GOT3 (cell line): ENCODE results near the gene MYBBP1A.

Source experiments
- DNase-seq: peaks from one replicate; lab custom pipeline; 2025; ENCODE audit warnings: mixed read lengths; lab: John Stamatoyannopoulos, UW

MYBBP1A gene

GRCh38 chr17:4518901-4519300 is 36.3 kb downstream of the MYBBP1A start:
- DNase-seq, result no peak

DNA sequence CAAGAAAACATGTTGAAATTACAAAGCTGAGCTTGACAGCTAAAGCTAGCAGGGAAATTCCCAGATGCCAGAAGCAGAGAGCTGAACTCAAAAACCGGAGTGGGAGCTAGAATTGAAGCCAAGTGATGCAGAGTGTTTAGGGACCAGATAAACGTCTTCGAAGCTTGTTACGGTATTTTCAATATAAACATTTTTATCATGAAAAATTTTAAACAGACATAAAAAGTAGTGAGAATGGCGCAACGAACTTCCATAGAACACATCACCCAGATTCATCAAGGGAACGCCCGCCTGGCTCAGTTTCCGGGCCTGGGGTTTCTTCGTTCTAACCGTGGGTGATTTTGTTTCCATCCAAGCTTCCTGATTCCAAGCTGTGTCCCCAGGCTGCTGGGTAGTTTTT is 38.4 kb downstream of the MYBBP1A start:
- no peak for DNase-seq

GRCh38 chr17:4515501-4515900 is 39.7 kb downstream of the MYBBP1A start:
- DNase-seq, result no peak

GRCh38 chr17:4514779-4515178 is 40.4 kb downstream of the MYBBP1A start:
- no peak for DNase-seq

DNA sequence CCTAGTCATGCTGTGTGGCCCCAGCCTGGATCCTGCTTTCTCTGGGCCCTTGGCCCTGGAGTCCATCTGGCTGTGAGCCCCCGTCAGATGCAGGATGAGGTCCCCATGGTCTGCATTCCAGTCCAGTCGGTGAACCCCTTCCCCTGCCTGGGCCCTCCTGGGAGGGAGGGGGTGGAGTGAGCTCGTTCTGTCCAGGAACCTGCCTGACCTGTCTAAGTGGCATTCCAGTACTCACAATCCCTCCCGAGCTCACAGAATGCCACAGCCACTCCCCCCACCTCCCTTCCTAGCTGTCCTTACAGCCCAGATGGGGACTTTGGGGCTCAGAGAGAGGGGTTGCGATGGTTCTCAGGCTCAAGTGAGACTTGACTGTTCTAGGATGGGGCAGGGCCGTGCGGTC is 41.0 kb downstream of the MYBBP1A start:
- DNase-seq, result no peak

- DNase-seq, result no peak
Measured at GRCh38 chr17:4513113-4514032, 41.8 kb downstream of the MYBBP1A start.

DNA sequence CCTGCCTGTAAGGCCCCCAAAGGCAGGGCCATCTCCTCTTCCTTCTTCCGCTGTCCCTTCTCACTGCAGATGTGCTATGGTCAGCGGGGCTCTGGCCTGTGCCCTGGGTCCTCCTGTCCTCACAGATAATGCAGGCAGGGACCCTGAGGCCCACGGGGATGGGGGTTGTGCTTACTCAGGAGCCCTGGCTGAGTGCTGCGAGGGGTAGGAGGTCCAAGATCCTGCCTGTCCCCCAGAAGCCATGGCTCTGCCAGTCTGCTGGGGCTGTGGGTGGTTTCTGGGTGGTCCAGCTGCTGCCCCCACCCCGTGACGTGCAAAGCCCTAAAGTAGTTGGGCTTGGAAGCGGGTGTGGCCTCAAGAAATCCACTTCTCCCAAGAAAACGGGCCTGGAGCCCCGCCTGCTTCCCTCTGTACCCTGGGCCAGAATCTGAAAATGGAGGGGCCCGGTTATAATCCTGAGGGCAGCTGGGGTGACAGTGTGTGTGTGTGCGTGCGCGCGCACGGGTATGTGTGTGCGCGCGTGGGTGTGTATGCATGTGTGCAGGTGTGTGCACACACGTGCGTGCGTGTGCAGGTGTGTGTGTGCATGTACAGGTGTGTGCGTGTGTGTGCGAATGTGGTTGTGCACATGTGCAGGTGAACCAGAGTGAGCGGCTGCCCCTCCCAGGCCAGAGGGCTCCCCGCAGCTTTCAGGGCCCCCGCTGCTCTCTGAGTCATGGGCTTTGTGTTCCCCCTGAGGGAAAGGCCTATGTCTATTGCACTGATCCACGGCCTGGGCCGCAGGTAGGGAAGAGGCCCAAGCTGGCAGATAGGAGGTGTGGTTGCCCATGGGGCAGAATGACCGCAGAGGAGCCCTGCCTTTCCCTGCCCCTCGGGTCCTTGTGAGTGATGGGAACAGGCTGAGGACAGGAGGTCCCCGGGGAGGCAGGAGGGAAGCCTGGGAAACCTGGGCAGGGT is 42.8 kb downstream of the MYBBP1A start:
- no peak for DNase-seq

DNA sequence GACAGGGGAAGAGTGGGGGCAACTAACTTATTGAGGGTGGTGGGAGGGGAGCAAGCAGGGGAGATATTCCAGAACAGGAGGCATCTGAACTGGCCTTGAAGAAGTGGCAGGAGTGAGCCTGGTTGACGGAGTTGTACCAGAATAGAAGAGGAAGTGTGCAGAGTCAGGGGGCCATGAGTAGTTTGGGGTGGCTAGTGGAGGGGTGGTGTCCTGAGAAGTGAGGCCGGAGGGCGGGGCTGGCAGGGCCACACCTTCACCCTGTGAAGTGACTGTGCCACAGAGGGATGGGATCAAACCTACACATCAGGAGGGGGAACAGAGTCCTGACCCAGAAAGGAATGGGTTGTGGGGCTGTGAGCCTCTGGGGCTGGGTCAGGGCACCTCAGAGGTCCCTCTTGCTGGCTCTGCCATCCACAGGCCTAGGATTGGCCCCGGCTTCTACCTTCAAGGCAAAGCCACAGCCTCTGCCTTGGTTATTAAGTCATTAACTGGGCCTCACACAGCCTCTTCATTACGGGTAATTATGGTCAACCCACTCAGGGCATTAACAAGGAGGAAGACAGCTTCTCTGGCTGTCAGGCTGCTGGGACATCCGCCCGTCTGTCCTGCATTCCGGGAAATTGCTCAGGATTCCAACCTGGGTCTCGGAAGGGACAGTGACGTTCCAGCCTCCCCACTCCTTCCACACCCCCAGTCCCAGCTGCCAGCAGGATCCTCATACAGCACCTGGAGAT is 43.8 kb downstream of the MYBBP1A start:
- DNase-seq, result no peak

- no peak for DNase-seq
Measured at GRCh38 chr17:4510618-4510941, 44.6 kb downstream of the MYBBP1A start.

- DNase-seq, result no peak
Measured at GRCh38 chr17:4509923-4510617, 45.1 kb downstream of the MYBBP1A start.

GRCh38 chr17:4509401-4509800 is 45.8 kb downstream of the MYBBP1A start:
- no peak for DNase-seq

DNA sequence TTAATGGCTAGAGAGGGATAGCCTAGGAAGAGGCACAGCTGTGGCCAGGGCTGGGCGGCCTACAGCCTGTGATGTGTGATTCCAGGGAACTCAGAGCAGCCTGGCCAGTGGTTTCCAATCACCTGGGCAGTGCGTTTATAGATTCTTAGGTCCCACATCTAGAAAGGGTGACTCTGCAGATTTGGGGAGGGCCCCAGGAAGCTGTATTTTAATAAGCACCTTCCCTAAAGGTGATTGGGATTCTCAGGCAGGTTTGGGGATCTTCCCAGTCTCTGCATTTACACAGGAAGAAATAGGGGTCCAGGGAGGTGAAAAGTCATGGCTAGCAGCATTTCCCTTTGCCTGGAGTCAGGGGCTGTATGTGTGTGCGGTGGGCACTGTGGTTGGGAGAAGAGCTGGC is 47.0 kb downstream of the MYBBP1A start:
- no peak for DNase-seq

DNA sequence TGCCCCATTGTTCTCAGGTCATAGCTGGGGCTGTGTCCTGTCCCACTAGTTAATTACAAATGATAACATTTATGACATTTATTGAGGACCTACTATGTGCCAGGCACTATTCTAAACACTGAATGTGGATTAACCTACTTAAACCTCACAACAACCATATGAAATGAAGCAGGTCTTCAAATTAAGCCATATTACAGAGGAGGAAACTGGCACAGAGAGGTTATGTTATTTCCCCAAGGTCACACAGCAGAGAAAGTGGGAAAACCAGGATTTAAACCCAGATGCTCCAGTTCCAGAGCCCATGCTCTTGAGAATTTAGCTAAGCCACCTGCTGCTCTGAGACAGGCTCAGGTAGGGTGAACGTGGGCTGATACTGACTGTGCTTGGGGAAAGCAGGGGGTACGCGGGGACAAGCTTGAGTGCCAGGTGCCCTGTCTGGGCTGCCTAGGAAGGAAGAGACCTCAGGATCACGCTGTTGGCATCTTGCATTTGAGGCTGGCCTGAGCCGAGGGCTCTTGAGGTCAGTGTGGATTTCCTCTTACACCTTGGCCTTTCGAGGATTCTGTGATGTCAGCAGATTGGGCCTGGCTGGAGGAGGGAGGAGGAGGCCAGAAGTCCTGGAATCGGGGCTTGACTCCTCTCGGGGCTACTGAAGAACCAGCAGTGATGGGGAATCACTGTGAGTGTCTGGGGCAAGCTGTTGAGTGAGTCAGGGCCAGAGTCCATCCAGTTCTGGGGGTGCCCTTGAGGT is 47.6 kb downstream of the MYBBP1A start:
- no peak for DNase-seq

DNA sequence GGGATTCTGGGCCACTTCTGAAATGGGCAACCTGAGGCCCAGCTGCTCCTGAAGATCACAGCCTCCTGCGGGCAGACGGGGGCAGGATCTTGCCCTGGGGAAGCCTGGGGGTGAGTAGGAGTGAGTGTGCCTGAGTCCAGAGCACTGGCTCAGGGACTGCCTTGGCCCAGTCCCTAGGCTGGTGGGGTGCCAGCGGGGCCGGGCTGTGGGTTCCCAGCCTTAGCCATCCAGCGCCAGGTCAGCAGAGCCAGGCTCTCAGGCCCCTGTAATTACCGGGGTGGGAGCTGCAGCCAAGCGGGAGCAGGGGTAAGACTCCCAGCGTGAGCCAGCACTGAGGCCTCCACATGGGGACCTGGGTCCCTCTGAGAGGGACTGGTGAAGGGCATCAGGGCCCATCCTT is 48.3 kb downstream of the MYBBP1A start:
- DNase-seq, result no peak

GRCh38 chr17:4506175-4506813 is 48.9 kb downstream of the MYBBP1A start:
- DNase-seq, result no peak

- no peak for DNase-seq
Measured at GRCh38 chr17:4505187-4505586, 50.0 kb downstream of the MYBBP1A start.

DNA sequence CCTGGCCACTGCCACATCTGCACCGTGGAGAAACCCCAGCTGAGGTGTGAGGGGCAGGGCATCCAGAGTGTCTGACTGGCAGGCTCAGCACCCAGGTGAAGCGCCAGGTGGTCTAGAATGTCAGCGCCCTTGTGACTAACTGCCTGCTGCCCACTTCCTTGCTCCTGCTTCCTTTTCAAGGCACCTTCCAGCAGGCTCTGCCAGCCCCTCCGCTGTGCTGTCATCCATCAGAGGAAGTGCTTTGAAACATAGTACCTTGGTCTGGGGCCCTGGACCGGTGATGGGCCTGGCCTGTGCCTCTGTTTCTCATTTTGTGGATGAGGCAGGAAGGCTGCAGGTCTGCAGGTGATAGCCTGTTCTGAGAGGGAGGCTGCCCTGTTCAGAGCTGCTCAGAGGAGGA is 51.0 kb downstream of the MYBBP1A start:
- DNase-seq, result no peak

DNA sequence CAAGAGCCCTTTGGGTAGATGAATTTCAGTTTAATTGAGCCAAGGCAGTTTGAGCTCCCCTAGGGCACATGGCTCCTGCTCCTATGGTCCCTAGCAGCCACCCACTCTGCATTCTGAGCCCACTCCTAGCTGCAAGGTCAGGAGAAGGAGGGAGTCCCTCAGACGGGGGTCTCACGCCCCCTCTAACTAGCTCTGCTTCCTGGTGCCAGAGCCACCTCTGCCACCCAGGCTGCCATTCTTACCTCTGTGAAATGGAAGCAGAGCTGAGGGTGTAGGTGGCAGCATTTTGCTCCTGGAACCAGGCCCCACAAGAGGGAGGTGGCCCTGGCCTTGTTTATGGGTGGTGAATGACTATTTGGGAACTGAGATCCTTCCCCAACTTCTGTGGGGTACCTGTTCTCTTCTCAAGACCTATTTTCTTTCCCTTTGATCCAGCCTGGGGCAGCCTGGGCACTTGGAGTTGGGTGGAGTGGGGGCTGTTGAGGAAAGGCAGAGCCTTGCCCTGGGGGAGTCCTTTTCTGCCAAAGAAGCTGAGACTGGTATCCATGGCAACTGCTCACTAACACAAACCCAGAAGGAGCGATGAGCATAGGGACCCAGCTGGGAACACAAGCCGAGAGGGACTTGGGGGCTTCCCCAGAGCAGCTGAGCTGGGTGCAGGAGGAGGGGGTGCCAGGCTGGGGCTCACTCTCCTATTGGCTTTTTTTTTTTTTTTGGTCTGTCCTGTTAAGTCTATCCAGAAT is 51.7 kb downstream of the MYBBP1A start:
- no peak for DNase-seq

GRCh38 chr17:4502466-4503154 is 52.6 kb downstream of the MYBBP1A start:
- DNase-seq, result no peak
